GM15510 (cell line): ENCODE results near the gene SLC6A6.

Source experiments
- POLR2A ChIP-seq: IDR thresholded peaks from 3 replicates; pipeline ENCODE4 v1.6.1; 2011; ENCODE audit warnings: borderline replicate concordance; ENCODE audit not compliant: insufficient read length; ENCODE audit errors: extremely low read depth

The SLC6A6 gene

DNA sequence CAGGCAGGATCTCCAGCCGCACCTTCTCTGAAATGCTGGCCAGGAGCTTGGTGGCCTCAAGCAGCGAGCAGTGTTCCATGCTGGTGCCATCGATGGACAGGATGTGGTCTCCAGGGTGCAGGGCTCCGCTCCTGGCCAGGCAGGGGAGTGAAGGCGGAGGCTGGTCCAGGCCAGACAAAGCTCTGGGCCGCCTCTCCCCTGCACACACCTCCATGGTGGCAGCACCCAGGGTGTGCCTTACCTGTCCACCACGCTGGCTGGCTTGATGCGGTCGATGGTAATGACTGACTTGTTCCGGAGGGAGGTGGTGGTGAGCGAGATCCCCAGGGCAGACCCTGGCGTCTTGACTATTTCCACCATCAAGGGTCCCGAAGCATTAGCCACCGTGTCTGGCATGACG is 117.7 kb downstream of the SLC6A6 start:
- TF ChIP-seq POLR2A: no peak

- no peak for TF ChIP-seq POLR2A
Observed at GRCh38 chr3:14520967-14521366, 118.6 kb downstream of the SLC6A6 start.

- no peak for TF ChIP-seq POLR2A
Observed at GRCh38 chr3:14521611-14522010, 119.2 kb downstream of the SLC6A6 start.

DNA sequence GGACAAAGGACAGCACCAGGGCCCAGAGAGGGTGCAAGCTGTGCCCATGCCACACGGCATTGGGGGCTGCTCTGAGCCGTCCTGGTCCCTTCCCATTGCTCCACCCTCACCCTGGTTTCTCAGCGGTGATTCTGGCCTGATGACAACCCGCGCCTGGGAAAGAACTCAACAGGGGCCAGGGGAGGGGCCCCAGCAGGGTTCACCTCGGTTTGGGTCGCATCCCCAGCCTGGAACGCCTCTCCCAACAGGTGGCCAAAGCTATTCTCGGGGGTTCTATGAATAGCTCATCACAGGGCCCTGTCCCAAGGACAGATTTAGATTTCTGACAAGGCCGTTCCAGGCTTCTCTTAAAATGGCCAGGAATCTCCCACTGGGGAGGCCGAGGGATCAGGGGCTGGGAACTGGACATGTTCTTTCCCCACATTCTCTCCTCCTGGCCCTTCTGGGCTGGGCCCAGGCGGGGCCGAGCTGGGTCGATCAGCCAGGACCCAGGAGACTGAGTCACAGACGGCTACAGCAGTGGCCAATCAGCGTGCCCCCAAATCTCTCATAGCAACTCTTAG is 119.8 kb downstream of the SLC6A6 start:
- TF ChIP-seq POLR2A: no peak

DNA sequence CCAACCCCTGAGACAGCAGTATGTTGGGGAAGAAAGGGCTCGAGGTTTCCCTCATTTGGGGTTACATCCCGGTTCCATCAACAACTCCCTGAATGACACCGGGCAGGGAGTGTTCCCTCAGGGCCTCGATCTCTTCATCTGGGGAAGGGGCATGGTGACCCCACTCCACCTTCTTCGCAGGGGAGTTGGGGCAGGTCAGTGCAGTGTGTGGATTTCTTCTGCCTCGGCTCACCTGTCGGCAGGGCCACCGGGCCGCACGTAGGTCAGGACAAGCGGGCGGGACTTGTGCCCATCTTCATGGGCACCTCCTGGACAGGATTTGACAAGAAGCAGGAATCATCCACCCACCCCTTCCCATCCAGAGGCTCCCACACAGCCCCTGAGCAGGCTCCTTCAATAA is 120.4 kb downstream of the SLC6A6 start:
- TF ChIP-seq POLR2A: no peak

GRCh38 chr3:14523792-14524191 is 121.4 kb downstream of the SLC6A6 start:
- TF ChIP-seq POLR2A: no peak

DNA sequence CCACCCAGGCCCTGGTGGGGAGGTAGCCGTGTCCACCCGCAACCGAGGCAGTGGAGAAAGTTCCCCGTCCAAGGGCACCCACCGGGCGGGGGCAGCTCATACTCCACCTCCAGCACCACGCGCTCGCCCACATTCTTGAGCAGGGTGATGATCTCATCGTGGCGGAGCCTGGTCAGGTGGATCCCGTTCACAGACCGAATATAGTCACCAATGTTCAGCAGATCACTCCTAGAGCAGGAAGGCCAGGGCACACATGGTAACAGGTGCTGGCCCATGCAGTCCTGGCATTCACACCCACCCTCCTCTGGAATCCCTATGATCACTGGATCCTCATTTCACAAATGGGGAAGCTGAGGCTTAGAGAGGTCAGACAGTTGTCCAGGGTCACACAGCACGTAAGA is 121.9 kb downstream of the SLC6A6 start:
- TF ChIP-seq POLR2A: no peak

DNA sequence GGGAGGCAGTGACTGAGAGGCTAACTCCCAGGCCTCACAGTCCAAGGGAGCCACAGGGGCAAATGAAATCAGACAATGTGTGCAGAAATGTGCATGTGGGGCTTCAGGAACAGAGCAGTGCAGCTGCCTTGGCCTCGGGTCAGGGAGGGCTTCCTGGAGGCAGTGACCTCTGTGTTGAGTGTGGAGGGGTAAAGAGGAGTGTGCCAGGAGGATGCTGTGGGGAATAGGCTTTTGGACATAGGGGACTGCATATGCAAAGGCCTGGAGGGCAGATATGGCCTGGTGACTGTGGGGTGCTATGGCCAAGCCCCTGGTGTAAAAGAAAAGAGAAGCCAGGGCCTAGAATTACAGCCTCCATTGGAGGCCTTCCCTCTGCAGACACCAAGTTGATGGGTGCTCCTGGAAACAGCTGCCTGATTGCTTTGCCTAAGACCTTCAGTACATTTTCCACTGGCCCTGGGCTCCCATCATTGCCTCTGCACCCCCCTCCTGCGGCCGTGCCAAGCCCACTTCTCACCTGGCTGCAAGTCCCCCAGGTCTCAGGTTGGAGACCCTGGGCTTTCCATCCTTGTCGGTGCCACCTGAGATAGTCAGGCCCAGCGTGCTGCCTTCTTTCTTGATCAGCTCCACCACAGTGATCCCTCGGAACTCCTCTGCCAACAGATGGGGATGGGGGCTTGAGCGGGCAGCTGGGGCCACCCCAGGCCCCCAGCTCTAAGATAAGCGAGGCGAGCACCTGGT is 122.7 kb downstream of the SLC6A6 start:
- TF ChIP-seq POLR2A: no peak

- TF ChIP-seq POLR2A: no peak
Observed at GRCh38 chr3:14525685-14526631, 123.6 kb downstream of the SLC6A6 start.

DNA sequence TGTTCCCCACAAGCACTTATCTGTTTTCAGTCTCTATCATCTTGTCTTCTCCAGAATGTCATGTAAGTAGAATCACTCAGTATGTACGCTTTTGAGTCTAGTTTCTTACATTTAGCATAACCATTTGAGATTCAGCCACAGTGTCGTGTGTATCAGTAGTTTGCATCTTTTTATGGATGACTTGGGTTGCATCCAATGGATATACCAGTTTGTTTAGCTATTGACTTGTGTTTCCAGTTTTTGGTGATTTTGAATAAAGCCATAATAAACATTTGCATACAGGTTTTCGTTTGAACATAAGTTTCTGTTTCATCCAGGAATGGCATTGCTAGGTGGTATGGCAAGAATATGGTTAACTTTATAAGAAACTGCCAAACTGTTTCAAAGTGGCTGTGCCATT is 125.7 kb downstream of the SLC6A6 start:
- no peak for TF ChIP-seq POLR2A

DNA sequence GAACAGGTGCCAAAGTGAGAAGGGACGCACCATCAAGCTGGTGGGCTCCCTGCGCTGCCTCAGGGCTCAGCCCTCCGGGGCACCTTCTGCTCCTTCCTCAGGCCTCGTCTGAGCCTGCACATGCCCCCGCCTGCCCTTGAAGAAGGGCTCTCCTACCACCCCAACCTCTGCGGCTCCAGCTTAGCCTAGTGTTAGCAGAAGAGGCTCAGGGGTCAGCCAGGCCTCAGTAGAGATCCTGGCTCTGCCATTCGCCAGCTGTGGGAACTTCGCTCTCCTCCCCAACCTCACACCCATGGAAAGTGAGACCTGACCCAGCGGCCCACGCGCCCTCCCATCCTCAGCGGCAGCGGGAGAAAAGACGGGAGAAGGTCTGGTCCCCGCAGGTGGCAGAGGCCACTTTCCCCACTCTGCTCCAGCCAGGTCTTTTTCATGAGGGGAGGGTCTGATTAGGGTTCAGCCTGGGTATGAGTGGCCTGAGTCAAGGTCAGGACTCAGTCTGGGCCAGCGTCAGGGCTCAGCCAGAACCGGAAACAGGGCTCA is 129.5 kb downstream of the SLC6A6 start:
- TF ChIP-seq POLR2A: no peak

DNA sequence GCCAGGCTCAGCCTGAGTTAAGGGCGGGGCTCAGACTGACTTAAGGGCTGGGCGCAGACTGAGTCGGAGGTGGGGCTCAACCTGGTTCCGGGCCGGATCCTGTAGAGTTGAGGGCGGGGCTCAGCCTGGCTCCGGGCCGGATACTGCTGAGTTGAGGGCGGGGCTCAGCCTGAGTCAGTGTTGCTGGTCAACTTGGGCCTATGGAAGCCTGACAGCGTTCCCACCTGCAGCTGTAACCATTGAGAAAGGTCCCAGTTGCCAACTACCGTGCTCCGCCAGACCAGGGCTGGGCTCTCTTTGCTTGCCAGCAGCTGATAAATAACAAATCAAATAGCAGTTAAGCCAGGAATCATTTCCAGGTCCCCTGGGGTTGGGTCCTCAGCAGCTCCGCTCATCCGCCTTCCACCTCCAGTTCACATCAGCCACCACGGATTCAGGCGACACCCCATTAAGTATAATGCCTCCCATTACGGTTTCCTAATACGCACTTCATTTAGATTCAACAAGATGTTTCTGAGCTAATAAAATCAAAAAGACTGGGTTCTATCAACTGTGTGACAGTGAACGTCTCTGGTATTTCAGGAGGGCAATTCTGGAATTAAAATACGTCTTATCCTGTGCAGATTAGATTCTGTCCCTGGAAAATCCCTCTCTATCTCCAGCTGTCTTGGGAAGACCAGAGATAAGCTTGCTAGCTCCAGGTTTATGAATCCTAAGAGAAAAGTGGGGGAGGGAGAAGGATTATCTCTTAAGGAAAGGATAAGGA is 130.5 kb downstream of the SLC6A6 start:
- TF ChIP-seq POLR2A: no peak

GRCh38 chr3:14533457-14533958 is 131.1 kb downstream of the SLC6A6 start:
- no peak for TF ChIP-seq POLR2A

DNA sequence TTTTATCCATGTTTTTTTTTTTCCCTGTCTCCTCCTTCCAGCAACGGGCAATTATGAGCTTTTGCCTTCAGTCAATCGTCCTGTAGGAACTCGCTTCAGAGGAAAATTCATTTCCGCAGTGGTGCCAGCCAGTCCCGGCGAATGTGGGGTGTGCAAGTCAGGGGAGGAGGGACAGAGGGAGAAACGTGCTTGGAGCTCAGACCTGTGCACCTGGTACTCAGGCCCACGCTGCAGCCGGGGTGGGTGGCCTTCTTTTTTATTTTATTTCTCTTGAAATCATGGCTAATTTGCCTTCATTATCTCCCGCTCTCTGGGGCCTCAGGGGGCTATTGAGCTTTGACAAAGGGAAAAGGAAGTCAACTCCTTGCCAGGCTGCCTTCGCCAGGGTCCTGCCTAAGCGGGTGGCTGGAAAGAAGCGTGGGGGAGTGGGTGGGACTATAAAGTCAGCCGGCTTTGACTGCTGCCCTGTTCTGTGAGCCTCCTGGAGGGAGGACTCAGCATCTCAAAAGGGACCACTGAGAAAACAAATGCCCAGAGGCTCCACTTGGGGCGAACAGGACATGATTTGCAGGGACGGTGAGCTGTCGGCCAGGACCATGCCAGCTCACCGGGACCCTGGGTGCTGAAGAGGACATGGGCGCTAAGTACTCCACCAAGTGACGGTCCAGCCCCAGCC is 132.2 kb downstream of the SLC6A6 start:
- no peak for TF ChIP-seq POLR2A
